ENCODE data around the gene PLEKHG3.
A peak's percentile ranks its signal among the peaks of the same experiment; 100 is the strongest.

The PLEKHG3 gene

DNA sequence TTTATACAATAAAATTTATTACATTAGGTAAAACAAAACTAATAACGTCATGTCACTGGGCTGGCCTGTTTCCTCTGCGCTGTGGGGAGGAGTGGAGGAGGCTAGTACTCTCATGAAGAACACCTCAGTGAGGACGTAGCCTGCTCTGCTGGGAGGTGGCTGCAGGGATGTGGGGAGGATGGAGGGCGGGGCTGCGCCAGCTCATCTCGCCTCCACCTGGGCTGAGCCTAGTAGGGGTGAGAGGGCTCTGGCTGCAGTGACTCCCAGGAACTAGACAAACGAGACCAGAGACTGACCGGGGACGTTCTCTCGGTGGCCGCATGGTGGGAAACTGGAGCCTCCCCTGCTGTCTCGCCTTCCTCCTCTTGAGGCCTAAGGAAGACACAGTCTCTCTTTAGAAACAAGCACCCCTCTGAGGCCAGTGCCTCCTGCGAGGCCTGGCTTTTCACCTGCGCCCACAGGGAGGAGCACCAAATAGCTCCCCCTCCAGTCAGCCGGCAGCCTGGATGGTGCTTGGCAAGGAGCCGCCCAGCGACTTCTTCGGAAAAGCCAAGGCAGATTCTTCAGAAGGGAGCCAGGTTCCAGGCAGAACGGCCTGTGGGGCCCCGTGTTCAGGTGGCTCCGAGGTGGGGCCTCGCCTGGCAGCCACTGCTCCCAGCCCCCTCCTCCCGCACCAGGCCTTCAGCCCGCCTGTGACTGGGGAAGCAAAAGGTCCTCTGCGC is 62.4 kb downstream of the PLEKHG3 start:
- DNase-seq, result no peak

DNA sequence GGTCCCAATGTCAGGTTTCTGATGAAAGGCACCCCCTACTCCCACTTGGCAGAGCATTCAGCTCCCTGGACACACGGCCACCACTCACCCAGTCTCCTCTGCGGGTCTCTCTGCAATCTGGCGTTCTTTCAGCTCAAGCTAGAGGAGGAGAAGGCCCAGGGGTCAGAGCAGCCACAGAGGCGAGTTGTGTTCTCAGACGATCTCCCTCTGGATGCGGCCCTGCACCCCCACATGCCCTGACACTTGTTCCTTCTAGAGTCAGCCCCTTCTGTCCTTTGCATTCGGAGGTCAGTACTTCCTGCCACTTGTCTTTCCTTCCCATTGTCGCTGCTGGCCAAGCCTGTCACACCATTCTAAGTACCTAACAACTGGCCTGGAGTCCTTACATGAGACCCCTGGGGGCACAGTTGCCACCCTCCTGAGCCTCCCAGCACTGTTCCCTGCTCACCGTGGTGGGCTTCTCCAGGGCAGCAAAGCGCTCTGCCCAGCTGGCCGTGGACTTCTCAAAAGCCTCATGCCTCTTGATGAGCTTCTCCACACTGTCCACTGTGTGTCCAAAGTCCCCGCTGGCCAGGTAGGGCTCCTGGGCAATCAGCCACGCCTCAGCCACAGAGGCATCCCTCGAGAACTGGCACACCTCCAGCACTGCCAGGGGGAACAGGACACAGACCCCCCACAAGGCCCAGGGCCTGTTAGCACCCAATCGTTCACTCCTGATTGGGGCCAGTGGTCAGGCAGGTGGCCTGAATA is 63.2 kb downstream of the PLEKHG3 start:
- no peak for DNase-seq

DNA sequence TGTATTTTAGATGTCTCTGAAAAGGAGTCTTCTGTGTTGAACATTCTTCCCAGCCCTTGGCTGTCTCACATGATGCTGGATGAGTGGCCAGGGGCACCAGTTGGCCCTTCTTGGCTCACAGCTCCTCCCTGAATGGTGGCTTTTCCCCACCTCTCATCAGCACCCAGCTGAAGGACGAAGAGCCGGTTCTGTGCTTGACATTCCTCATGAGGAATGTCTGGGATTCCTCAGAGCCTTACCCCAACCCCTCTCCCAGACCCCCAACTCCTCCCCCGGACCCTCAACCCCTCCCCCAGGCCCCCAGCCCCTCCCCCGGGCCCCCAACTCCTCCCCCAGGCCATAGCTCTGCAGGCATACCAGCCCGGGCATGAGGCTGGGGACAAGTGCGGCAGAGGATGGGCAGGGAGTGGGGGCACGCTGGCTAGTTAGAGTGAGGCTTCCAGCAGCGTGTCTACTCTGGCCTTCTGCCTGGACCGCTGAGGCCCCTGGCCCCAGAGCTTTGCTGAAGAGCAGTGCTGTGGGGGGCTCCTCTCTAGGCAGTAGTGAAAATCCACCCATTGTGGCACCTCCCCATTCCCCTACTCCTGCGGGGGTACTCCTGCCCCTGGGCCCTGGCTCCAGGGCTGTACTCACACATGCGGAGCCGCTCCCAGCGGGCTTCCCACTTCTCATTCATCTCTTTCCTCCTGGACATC is 64.3 kb downstream of the PLEKHG3 start:
- DNase-seq, result no peak

DNA sequence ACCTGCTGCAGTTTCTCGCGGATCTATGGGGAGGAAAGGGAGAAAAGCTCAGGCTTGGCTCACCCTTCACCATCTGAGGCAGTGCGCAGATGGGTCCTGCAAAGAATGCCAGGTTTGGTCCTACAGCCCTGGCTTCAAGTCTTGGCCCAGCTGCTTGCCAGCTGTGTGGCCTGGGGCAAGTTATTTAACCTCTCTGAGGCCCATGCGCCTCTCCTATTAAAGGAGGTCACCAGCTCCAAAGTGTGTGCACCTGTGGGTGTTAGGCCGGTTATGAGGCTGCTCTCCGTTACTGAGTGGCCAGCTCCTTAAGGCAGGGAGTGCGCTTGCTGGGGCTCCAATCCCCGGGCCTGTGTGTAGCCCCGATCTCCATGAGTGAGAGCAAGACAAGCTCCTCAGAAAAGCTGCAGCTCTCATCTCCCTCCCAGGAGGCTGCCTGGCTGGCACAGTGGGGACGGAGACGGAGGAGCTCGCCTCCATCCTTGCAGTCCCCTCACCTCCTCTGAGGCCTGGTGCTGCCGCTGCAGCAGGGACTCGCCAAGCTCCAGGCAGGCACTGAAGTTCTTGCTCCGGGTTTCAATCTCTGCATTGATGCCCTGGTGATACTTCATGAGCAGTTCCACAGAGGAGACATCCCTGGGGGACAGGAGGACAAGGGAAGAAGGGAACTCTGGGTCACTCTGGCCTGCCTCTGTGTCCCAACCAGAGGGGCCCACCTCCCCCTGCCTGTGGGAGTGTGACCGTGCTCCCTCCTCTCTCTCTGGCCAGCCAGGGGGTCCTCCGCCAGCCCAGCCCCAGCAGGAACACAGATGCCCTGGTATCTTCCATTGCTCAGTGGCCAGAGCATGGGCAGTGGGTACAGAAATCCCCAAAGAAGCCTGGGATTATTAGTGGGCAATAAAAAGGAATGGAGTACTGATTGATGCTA is 65.1 kb downstream of the PLEKHG3 start:
- DNase-seq, result no peak

DNA sequence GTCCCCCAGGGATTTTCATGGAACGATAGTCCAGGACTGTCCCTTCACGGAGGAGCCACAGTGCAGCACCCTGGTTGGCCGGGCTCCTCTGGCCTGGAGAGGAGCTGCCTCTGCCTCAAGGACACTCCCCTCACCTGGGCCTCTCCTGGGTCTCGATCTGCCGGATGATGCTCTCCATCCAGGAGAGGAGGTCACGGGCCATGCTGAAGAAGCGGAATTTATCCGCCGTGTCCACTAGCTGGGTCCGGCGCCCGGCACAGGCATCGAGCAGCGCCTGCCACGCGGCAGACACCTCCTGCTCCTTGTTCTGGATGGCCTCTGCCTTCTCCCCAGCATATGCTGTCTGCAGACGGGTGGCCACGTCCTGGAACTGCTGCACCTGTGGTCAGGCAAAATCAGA is 66.5 kb downstream of the PLEKHG3 start:
- DNase-seq, result no peak

DNA sequence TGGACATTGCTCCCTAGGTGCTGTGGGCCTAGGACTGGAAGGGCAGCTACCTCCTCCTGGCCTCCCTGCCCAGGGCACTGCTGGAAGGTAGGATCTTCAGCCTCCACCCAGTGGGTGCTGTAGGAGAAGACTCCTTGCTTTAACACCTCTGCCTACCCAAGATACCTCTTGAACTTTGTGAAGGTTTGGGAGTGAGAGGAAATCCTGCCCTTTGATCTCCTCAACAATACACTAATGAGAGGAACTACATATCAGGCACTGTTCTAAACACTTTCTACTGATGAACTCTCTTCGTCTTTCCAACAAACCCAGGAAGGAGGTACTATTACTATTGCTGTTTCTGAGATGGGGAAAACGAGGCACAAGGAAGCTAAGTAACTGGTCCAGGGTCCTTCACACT is 66.9 kb downstream of the PLEKHG3 start:
- DNase-seq, result no peak

DNA sequence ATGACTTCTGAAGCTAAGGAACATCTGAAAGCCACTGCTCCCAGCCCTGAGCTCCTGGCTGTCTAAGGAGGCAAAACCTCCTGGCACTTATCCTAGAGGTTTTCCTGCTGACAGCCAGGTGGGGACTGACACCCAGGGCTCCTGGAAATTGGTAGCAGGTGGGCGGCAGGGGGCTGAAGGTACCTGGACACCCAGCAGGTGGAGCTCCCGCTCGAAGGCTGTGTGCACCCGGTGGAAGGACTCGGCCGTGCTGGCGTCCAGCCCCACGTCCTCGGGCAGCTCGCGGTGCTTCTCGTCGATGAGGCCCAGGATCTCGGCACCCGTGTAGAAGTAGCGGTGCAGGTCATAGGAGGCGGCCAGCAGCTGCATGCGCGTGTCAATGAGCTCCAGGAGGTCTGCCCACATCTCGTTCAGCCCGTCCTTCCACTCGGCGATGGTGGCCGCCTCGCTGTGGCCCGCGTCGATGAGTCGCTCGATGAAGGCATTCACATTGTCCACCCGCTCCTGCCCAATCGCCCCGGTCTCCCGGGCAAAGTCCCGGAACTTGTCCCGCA is 68.2 kb downstream of the PLEKHG3 start:
- no peak for DNase-seq

DNA sequence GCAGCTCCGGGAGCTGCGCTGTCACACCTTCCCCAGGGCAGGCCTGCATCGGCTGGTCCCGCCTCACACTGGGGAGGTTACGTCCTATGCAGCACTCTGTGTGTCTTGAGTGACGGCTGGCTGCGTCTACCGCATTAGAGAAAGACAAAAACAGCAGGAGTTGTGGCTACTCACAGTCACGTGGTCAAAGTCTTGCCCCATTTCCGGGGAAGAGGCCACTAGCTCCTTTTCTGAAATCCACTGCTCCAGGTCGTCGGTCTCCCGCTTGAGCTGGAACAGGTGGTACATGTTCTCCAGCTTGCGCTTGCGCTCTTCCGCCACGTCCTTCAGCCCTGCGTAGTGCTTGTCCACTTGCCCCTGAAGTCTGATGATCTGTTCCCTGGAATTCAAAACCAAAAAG is 68.8 kb downstream of the PLEKHG3 start:
- DNase-seq, result no peak

DNA sequence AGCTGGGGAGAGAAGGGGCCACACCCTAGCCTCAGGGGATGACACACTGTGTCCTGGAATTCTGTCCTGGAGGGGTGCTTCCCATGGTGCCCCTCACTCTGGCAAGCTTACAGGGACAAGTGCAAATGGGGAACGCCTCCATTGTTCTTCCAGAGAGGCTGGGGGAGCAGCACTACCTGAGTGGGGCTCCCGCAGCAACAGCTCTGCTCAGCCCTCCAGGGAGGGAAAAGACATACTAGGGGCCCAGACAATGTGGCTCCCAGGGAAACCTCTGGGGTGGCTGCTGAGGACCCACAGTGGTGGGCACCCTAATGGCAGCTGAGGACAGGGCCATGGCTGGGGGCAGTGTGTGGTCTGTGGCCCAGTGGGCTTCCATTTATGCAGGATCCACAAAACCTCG is 69.4 kb downstream of the PLEKHG3 start:
- DNase-seq, result no peak

DNA sequence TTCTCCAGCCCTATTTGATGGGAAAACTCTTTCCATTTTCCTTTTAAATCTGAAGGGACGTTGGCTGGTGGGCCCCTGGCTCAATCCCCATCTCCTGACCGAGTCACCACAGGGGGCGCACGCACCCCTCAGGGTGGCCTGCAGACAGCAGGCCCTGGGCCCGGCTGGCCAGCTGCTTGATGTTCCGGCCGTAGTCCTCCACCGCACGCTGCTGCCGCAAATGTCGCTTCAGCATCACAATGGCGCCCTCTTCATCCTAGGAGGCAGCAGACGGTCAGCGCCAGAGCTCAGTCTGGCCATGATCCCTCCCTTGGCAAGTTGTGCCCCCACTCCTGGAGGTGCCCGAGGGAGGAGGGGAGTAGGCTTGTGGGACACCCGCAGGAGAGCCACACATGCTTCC is 70.0 kb downstream of the PLEKHG3 start:
- no peak for DNase-seq

DNA sequence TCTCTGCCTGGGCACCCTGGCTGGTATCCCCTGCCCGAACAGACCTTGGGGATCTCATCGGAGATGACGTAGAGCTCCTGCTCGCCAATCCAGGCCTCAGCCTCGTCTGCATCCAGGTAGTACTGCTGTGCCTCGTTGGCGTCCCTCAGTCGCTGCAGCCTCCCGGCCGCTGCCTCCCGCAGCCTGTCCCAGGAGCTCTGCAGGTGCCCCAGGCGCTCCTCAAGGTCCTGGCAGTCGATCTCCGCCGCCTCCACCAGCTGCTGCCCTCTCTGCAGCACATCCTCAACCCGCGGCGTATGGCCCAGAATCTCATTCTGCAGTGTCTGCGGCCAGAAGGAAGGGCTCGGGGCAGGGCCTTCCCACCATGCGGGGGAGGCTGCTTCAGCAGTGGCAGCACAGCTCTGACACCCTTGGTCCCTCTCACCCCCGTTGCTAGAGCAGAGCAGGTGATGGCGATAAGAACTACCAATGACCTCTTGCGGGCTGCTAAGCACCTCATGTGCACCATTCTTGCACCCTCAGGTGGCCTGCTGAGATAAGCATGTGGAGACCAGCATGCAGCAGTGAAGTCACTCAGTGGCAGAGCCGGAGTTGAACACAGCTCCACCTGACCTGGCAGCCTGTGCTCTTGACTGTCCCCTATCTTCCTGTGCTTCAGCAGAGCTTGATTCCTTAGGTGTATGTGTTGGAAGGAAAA is 71.0 kb downstream of the PLEKHG3 start:
- DNase-seq, result no peak

DNA sequence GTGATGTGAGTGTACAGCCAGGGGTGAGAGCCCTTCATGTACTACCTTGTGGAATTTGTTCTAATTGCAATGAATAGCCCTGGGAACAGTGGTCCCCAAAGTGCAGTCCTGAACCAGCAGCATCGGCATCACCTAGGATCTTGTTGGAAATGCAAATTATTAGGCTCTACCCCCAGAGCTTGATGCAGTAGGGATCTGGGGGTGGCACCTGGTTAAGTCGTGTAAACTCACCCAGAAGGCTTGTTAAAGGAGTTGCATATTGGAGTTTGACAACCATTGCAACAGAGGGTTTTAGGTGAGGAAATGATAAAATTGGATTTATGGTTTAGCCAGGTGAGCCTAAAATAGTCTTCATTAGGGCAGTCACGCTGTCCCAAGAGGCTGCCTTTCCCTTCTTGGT is 73.2 kb downstream of the PLEKHG3 start:
- DNase-seq, result no peak

DNA sequence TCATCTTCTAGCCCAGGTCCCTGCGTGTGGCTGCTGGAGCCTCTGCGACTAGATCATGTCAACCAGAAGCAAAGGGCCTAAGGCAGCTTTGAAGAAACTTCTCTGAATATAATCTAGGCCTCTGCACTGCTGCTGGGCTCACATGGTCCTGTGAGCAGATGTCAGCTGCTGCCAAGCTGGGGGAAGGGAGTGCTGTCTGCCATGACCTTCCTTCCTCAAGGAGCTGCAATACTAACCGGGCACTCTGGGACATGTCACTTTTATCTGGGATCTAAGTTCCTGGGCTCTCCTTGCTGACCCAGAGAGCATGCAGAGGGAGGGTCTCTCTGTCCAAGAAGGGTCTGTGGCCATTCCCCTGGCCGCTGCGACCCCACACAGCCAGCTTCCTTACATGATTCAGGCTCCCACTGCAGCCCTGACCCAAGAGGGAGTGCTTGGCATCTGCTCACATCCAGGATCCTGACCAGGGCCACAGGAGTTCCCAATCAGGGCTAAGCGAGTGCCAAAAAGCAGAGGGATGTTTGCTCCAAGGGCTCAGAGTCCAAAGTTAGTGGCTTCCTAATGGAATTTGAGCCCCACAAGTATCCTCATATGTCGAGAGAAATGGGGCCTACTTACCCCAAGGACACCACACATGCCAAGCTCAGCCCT is 74.0 kb downstream of the PLEKHG3 start:
- DNase-seq, result no peak

DNA sequence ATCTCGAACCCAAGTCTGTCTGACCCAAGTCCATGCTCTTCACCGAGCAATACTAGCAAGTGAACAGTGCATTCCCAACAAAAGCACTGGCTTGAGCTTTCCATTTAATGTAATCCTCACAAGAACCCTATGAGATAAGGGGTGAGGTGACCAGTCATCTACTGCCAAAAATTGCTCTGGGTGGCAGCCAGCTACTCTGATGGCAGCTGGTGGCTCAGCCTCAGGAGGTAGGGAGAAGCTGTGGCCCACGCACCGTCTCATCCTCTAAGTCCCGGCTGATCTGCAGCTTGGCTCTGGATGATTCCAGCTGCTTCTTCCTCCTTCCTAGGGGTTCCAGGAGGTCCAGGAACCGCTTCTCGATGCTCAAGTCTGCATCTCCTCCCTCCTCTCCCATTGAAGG is 75.2 kb downstream of the PLEKHG3 start:
- no peak for DNase-seq

DNA sequence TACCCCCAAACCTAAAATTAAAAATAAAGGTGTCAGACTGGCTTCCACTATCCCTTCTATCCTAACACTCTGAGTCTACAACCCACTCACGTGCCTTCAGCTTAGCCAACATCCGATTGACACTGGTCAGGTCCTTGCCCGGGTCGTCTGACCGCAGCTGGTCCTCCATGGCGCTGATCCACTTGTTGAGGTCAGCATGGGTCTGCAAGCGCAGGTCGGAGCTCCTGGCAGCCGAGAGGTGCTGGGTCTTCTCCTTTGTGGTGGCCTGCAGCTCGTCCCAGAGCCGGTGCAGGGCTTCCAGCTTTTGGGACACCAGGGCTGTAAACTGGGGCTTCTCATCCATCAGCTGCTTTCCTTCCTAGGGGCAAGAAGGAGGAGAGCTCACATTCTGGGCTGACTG is 78.0 kb downstream of the PLEKHG3 start:
- no peak for DNase-seq

DNA sequence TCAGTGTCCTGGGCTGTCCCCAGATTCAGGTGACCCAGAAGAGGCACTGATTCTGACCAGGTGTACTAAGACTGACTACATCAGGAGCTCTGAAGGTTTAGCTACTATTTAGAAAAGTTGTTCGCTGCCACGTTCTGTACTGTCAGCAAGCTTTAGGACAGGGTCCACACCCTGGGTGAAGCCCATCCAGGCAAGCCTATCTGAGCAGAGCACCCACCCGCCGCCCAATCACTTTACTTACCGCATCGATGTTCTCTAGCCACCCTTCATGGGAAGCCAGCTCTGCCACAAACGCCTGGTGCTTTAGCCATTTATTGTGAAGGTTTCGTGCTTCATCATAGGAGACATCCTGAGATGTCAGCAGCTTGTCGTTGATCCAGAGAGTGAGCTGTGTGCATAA is 79.8 kb downstream of the PLEKHG3 start:
- no peak for DNase-seq

DNA sequence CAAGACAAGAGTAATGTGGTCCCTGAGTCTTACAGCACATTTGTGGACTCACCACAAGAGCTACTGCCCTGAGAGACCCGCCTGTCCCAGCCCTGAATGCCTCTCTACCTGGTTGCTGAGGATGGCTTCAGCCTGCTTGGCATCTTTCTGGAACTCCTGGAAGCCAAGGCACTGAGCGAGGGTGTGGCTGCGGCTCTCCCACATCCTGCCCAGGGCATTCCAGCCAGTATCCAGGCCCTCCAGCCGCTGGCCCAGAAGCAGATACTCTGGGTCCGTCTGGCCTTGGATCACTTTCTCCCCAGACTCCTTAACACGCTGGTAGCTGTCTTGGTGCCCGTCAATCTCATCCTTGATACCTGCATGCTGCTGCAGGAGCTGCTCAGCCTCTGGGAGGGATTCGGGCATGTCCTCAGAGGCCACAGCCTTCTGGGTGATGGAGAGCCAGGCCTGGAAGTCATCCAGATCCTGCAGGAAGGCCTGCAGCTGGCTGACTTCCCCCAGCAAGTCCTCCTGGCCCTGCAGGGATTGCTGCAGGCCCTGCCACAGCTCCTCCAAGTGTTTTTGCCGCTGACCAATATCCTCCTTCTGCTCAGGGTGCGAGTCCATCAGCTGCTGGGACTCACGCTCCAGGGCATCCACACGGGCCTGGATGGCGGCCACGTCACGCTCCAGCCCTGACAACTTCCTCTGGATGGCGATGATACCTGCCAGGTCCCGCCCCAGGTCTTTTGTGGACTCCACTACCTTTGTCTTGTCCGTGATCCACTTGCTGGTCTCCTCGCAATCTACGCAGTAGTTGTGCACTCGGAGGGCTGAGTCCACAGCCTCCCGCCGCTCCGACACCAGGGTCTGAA is 82.3 kb downstream of the PLEKHG3 start:
- DNase-seq, result no peak

DNA sequence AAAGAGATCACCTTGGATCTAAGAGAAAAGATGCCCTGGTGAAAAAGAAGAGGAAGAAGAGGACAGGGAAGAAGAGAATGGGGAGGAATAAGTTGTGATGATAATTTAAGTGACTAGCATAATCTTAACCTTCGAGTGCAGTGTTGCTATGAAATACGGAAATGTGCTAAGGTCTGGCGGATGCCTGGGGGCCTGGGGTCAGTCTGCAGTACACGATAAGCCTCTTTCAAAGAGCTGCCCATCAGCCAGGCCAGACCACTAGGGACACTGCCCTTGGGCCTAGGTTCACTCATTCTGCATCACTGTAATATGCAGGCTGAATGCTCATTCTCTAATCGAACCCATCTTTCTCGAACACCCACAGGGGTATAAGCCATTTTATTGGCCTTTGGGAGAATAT is 83.4 kb downstream of the PLEKHG3 start:
- no peak for DNase-seq

DNA sequence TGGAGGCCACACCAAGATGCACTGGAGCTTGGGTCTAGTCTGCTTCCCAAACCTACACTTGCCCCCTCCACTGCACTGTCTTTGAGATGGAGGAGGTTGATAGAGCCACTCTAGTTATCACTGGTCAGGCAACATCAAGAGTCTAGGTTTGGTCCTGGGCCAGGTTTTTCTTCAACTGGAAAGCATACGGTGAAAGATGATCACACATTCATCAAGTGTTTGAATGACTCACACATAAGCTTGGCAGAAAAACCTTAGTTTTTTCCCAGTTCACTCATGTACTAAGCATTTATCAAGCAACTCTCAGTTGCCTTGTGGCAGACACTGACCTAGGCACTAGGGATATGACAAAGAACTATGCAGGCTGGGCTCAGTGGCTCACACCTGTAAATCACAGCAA is 84.5 kb downstream of the PLEKHG3 start:
- DNase-seq, result peak; percentile 44

DNA sequence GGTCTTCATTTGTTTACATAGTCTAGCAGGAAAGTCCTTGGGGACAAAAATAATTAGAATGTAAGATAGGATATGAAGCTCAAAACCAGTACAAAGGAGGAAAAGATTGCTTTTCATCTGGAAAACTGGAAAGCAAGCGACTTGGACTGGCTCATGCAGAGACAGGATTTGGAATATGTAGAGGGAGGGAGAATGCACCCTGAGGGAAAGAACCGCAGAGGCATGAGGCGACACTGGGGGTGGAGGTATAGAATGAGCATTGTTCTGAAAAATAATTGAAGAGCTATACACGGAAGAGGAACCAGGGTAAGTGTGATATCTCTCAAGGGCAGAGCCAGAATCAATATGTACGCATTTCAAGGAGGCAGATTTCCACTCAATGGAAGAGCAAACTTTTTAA is 85.5 kb downstream of the PLEKHG3 start:
- no peak for DNase-seq

DNA sequence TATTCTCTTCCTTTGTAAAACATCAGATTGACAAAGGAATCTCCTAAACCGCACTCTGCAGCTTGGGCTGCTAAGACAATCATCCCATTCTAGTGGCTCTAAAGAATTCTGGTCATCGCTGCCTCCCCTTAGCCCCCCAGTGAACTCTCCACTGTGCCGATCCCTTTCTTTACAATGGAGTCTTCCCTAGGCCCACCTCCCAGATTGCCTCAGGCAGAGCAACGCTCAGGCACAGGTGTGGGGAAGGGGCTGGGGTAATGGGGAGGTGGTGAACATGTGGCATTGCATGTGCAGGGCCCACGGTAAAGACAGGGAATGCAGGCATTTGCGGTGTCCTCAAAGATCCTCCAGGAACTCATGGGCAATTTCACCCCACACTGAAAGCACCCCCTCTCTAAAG is 86.3 kb downstream of the PLEKHG3 start:
- DNase-seq, result no peak
